Activated CD4-positive, alpha-beta T cell treated with anti-CD3 and anti-CD28 coated beads, Interleukin-2, amount 50 U/mL, for 16 hours (primary cell): ENCODE measurements around the gene SIDT1.
"Not testable (repeated sequence)": the region's sequence is repeated elsewhere in the genome, so short reads cannot be mapped to it uniquely, and the experiment has no call there.

ENCODE experiments used
- DNase-seq: peaks from one replicate; pipeline ENCODE4 v3.0.0-alpha.2; 2020

Gene SIDT1

GRCh38 chr3:113600418-113601182 lies 68.2 kb downstream of the SIDT1 start:
- no peak for DNase-seq

GRCh38 chr3:113601240-113601639 lies 68.9 kb downstream of the SIDT1 start:
- DNase-seq = no peak

- DNase-seq = no peak
These were observed 69.9 kb downstream of the SIDT1 start for GRCh38 chr3:113602256-113602655.

- no peak for DNase-seq
These were observed 70.5 kb downstream of the SIDT1 start for GRCh38 chr3:113602836-113603235.

GRCh38 chr3:113606539-113607218 lies 74.3 kb downstream of the SIDT1 start:
- DNase-seq = peak; percentile 89

GRCh38 chr3:113607219-113607596 lies 74.9 kb downstream of the SIDT1 start:
- no peak for DNase-seq

- no peak for DNase-seq
These were observed 82.0 kb downstream of the SIDT1 start for GRCh38 chr3:113614402-113614801.

GRCh38 chr3:113615976-113616375 lies 83.6 kb downstream of the SIDT1 start:
- no peak for DNase-seq

GRCh38 chr3:113617726-113618125 lies 85.4 kb downstream of the SIDT1 start:
- DNase-seq = no peak

GRCh38 chr3:113620091-113620490 lies 87.7 kb downstream of the SIDT1 start:
- DNase-seq = no peak

GRCh38 chr3:113623324-113623723 lies 91.0 kb downstream of the SIDT1 start:
- no peak for DNase-seq

GRCh38 chr3:113623811-113624210 lies 91.5 kb downstream of the SIDT1 start:
- no peak for DNase-seq

GRCh38 chr3:113625834-113626233 lies 93.5 kb downstream of the SIDT1 start:
- DNase-seq = no peak

GRCh38 chr3:113626503-113627371 lies 94.4 kb downstream of the SIDT1 start:
- DNase-seq = peak; percentile 10

GRCh38 chr3:113628316-113628715 lies 96.0 kb downstream of the SIDT1 start:
- DNase-seq = no peak

GRCh38 chr3:113628788-113629187 lies 96.4 kb downstream of the SIDT1 start:
- no peak for DNase-seq

- DNase-seq = no peak
These were observed 97.4 kb downstream of the SIDT1 start for GRCh38 chr3:113629584-113630421.

- no peak for DNase-seq
These were observed 98.7 kb downstream of the SIDT1 start for GRCh38 chr3:113630956-113631542.

- no peak for DNase-seq
These were observed 99.2 kb downstream of the SIDT1 start for GRCh38 chr3:113631573-113631972.

GRCh38 chr3:113634782-113635474 lies 102.6 kb downstream of the SIDT1 start:
- DNase-seq = no peak

- not testable (repeated sequence) for DNase-seq
These were observed 103.7 kb downstream of the SIDT1 start for GRCh38 chr3:113636034-113636433.

- DNase-seq = no peak
These were observed 105.4 kb downstream of the SIDT1 start for GRCh38 chr3:113637756-113638155.
